Body of pancreas (tissue), 4 donors: ENCODE measurements around the gene MRPL14.

ENCODE experiments used
- CTCF ChIP-seq, 7 experiments: fragments of 450-650 bp in 4 of 7; fragments of 200-600 bp in 3 of 7; sonication (generic) in 3 of 7; IDR thresholded peaks; one replicate each; pipeline ENCODE4 v1.5.1; 2016 to 2019; ENCODE audit warnings: antibody characterized with exemption in 7 of 7
- POLR2A ChIP-seq, 3 donors: fragments of 450-650 bp; IDR thresholded peaks; one replicate each; pipeline ENCODE4 v1.6.1; 2016; ENCODE audit warnings: antibody characterized with exemption in 3 of 3, mild to moderate bottlenecking in 2 of 3

GRCh38 chr6:44145839-44146238, 18.6 kb upstream of the MRPL14 start:
- no peak for TF ChIP-seq CTCF (IDR thresholded peaks at IDR 0.05)
- no peak for TF ChIP-seq POLR2A (IDR thresholded peaks at IDR 0.05)
